Skin of body (tissue), 2 donors: ENCODE data around the gene STRN3. TPM values are rescaled to one million over a fixed set of nuclear protein-coding genes. Genes with fewer than 3 reads are reported as not detected.
"Not testable (repeated sequence)": the region's sequence is repeated elsewhere in the genome, so short reads cannot be mapped to it uniquely, and the experiment has no call there.

Experiments used
- DNase-seq: peaks from one replicate; lab custom pipeline; 2025; lab: John Stamatoyannopoulos, UW
- total RNA-seq: library from RNA; depleted of rRNA; stranded (reverse); fragments of >200 nt; gene quantifications from one replicate; pipeline ENCODE4 v1.2.3, GENCODE V29; 2014

STRN3 gene
- total RNA-seq, 1 donor from 2014 or later, result 60.6 TPM

GRCh38 chr14:30914812-30915211 lies 111.4 kb downstream of the STRN3 start:
- DNase-seq, result no peak

DNA sequence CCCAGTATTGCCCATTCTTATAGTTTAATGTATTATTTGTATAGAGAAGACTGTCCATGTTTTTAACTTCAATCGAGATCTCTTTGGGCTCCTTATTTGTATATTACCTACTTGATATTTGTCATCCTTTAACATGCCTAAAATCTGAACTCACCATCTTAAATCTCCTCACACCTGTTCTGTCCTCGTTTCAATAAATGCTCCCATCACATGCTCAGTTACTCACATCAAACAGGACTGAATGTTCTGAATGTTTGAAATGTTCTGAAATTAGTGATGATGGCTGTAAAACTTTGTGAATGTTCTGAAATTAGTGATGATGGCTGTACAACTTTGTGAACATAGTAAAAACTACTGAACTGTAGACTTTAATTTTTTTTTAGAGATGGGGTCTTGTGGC lies 117.4 kb downstream of the STRN3 start:
- no peak for DNase-seq

DNA sequence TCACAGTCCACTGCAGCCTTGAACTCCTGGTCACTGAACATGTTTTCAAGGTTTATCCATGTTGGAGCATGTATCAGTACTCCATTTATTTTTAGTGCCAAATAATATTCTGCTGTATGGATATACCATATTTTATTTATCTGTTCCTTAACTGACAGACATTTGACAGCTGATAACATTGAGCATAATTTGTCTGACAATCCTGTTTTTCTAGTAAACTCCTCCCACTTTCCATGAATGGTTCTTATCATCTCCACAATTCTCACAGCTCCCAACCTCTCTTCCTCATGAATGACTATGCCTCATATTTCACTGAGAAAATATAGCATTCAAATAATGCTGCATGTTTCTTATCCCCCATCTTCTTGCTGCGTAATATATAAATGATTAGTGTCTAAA lies 118.5 kb downstream of the STRN3 start:
- DNase-seq, result no peak

DNA sequence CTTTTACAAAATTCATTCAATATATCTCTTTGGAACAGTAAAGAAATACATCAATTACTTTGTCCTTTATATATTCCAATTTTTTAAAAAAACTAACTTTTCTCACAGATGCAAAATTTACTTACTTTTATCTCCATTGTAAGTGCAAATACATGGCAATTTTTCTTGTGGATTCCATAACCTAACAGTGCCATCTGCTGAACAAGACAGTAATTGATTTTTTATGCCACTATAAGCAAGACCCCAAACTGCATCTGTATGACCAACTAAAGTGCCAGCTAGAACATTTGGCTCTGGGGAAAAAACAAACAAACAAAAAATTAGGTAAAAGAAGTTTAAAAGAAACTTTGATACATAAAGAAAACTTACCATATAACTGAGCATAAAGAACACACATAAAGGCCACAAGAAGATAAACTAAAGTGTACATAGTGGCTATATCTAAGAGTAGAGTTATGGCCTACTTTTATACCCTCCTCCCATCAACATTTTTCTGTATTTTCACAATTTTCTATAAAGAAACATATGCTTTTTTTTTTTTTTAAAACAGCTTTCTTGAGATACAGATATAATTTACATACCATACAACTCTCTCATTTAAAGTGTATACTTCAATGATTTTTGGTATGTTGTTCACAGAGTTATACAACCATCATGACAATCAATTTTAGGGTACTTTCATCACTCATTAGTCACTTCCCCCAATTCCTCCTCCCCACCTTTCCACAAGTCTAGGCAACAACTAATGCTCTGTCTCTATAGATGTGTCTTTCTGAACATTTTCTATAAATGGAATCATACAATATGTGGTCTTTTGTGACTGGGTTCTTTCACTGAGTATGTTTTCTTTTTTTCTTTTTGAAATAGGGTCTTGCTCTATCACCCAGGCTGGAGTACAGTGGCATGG lies 119.2 kb downstream of the STRN3 start:
- peak; percentile 33 for DNase-seq

DNA sequence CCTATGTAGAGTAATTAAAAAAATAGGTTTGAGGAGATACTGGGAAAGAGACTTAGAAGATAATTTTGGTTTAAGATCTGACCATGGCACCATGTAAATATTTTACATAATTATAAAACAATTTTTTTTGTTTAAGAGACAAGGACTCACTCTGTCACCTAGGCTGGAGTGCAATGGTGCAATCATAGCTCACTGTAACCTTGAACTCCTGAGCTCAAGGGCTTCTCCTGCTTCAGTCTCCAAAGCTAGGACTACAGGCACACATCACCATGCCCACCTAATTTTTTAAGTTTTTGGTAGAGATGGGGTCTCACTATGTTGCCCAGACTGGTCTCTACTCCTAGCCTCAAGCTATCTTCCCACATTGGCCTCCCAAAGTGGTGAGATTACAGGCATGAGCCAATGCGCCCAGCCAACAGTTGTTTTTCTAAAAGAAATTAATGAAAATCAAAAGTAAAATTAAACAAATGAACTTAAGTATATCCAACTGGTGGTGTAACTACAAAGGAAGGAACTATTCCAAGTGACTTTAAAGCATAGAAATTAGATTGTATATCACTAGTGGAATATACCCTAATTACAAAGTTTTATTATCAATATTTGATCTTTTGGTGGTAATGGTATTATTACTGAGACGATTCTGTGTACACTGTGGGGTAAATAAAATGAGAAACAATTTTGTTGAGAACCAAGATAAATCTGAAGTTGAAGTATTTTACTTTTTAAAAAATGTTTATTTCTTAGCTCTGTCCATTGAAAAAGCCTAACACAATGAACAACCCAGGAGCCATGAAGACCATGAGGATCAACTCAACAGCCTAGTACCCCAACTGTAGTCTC lies 122.7 kb downstream of the STRN3 start:
- DNase-seq, result no peak

DNA sequence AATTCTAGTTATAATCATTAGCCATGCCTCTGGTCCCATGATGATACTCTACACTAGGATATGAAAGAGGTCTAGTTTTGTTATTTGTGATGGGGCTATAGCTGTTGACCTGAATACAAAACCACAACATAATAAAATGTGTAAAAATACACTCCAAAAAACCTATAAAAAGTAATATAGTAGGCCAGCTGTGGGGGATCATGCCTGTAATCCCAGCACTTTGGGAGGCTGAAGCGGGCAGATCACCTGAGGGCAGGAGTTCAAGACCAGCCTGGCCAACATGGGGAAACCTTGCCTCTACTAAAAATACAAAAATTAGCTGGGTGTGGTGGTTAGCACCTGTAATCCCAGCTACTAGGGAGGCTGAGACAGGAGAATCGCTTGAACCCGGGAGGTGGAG lies 129.1 kb downstream of the STRN3 start:
- not testable (repeated sequence) for DNase-seq

GRCh38 chr14:30896435-30896834 lies 129.7 kb downstream of the STRN3 start:
- no peak for DNase-seq

DNA sequence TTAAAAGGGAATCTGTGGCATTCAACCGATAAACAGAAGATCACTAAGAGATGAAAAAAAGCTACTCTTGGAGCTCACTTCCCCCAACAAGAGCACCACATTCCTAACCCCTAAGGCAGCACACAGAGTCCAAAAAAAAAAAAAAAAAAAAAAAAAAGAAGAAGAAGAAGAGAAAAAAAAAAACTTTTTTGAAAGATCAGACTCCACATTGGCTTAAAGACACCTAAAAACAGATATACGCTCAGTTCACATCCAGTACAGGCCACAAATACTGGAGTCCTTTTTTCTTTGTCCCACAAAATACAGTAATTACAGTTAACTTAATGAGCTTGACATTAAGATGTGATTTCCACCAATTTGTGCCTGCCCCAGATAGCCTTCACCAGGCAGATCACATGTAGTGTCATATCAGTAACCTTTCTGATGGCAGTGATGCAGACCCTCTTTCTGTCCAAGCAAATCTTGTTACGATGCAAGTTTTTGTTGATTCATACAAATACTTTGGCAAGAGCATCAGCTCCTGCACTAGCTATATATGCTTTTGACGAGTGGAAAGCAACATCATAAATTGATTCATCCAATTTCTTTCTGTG lies 131.2 kb downstream of the STRN3 start:
- DNase-seq, result no peak

DNA sequence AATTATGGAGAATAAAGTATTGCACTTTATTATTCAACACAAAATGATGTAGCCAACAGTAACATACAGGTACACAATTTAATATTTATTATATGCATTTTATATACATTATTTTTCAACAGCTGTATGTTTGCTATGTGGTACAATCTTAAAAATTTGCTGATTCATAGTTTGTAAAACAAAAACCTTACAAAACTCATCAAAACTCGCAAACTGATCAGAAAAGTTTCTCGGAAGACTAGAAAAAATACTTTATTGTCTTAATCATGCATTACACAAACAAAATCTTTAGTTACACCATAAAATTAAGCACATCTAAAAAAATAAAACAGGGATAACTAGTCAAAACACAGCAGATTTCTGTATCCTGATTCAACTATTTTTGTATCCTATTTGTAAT lies 132.4 kb downstream of the STRN3 start:
- DNase-seq, result no peak

- no peak for DNase-seq
Measured at GRCh38 chr14:30889244-30889594, 137.0 kb downstream of the STRN3 start.

DNA sequence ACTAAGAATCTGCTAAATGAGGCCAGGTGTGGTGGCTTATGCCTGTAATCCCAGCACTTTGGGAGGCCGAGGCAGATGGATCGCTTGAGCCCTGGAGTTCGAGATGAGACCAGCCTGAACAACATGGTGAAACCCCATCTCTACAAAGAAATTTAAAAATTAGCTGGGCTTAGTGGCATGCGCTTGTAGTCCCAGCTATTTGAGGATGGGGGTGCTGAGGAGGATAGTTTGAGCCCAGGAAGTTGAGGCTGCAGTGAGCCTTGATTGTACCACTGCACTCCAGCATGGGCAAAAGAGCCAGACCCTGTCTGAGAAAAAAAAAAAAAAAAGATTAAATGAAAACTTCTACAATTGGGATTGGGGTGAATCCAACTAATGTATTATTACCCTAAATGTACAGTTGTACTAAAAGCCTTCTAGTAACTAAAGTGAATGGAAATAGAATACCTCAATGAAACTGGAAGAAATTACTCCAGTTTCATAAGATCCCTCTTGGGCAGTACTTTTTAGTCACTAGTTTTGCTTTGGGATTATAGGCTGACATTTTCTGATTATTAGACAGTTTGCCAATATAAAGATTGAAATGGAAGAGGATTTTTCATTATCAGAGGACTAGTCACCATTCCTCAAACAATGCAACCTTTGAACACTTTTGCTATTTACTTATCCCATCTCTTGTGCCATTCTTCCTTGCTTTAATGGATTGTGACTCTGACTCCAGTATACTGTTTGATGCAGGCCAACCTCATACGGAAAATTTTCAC lies 137.5 kb downstream of the STRN3 start:
- no peak for DNase-seq

DNA sequence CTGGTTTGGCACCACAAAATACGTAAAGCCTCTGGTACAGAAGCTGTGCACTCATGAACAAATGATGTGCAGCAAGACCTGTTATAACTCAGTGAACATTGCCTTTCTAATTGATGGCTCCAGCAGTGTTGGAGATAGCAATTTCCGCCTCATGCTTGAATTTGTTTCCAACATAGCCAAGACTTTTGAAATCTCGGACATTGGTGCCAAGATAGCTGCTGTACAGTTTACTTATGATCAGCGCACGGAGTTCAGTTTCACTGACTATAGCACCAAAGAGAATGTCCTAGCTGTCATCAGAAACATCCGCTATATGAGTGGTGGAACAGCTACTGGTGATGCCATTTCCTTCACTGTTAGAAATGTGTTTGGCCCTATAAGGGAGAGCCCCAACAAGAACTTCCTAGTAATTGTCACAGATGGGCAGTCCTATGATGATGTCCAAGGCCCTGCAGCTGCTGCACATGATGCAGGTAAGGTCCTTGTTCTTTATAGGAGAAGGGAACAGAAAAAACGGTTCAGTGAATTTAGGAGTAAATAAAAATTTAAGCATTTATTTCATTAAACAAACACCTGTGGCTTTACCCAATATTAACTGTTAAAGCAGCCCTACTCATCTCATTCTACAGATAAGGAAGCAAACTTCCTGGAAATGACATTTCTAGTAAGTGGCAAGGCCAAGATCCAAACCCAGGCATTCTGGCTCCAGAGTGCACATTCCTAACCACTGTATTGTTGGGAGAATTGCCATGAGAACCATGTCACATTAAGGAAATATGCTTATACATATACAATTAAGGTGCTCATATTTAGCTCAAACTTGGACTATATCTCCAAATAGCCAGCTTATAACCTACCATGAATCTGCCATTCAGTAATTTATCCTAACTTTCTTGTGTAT lies 140.1 kb downstream of the STRN3 start:
- no peak for DNase-seq

- no peak for DNase-seq
Measured at GRCh38 chr14:30884901-30885300, 141.3 kb downstream of the STRN3 start.

DNA sequence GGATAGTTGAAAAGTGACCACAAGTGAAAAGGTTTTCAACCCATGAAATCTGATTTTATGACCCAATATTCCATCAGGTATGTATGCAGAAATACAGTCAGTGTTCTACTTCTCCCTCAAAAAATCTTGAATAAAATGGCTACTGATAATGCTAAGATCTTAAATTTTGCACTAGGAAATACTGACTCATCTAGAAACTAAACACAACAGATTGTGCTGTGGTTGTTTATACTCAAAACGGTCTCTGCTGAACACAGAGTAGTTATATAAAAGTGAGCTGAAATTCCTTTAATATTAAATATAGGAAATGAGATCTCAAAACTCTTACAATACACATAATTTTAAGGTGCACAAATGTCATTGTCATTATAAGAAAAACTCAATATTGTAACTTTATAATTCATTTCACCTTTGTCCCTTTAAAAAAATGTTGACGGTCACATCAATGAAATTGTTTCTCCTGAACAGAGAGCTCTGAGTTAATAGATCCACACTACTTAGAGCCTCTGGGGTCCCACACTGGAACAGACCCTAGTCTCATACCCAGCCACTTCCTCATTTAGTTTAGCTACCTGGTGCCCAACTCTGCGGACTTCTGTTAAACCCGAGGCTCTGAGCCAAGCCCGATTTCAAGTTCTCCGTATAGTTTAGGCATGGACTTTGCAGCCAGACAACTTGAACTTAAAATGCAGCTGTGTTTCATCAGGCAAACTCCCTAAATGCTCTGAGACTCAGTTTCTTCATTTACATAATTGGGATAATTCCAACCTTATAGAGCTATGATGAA lies 142.5 kb downstream of the STRN3 start:
- DNase-seq, result no peak

DNA sequence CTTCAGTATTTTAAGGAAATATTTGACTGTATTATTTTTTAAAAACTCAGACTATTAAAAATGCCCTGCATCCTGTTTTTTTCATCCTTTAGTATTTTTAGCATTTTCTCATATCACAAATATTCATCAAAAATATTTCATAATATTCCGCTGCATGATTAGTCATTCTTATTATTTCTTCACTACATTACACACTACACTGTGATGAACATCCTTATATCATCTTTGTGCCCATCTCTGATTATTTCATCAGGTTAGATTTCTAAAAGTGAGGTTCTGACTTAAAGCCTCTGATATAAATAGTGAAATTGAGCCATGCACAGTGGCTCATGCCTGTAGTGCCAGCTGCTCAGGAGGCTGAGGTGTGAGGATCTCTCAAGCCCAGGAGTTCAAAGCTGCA lies 143.7 kb downstream of the STRN3 start:
- no peak for DNase-seq

- no peak for DNase-seq
Measured at GRCh38 chr14:30876692-30877091, 149.5 kb downstream of the STRN3 start.

DNA sequence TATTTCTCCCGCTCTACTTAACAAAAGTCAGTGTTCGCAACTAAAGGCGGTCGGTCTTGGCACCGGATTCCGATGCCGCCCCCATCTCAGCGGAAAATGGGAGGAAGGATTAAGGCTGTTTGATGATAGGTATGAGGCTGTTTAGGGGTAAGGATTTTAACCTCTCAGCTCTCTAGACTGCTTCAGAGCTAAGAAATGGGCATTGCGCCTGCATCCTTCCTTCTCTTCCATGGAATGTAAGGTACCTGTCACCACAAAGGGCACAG lies 150.5 kb downstream of the STRN3 start:
- no peak for DNase-seq

- DNase-seq, result no peak
Measured at GRCh38 chr14:30874999-30875787, 151.0 kb downstream of the STRN3 start.
